ENCODE measurements around the gene CEBPB. TPM values are rescaled to one million over a fixed set of nuclear protein-coding genes. Genes with fewer than 3 reads are reported as not detected.
A peak's percentile ranks its signal among the peaks of the same experiment; 100 is the strongest.
"Not testable (repeated sequence)": the region's sequence is repeated elsewhere in the genome, so short reads cannot be mapped to it uniquely, and the experiment has no call there.

The CEBPB gene
- total RNA-seq, 2 donors from 2014 or later = 29.0 to 50.9 TPM

DNA sequence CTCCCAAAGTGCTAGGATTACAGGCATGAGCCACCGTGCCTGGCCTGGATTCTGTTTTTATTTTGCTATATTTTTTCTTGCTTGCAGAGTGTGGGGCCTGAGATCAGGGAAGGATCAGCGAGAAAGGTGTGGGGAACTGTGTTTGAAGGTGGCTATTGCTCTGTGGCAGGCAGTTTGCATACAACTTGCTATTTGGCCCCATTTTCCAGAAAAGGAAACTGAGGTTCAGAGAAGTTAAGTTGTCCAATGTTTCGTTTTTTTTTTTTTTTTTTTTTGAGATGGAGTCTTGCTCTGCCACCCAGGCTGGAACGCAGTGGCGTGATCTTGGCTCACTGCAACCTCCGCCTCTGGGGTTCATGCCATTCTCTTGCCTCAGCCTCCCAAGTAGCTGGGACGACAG is 29.1 kb upstream of the CEBPB start:
- H3K27ac Mint-ChIP-seq; H3K9me3 Mint-ChIP-seq; DNase-seq (ENCODE audit: low spot score in 2 of 2); ATAC-seq; H3K36me3 Mint-ChIP-seq: not testable (repeated sequence)

- Mint-ChIP-seq H3K9me3 (no peaks in the 10 kb centered on the region), H3K27ac (no peak overlapping the region), H3K36me3 (no peaks in the 10 kb centered on the region)
- DNase-seq (ENCODE audit: low spot score in 2 of 2) = no peak
- ATAC-seq = no peak
Measured at GRCh38 chr20:50163570-50164317, 26.9 kb upstream of the CEBPB start.

DNA sequence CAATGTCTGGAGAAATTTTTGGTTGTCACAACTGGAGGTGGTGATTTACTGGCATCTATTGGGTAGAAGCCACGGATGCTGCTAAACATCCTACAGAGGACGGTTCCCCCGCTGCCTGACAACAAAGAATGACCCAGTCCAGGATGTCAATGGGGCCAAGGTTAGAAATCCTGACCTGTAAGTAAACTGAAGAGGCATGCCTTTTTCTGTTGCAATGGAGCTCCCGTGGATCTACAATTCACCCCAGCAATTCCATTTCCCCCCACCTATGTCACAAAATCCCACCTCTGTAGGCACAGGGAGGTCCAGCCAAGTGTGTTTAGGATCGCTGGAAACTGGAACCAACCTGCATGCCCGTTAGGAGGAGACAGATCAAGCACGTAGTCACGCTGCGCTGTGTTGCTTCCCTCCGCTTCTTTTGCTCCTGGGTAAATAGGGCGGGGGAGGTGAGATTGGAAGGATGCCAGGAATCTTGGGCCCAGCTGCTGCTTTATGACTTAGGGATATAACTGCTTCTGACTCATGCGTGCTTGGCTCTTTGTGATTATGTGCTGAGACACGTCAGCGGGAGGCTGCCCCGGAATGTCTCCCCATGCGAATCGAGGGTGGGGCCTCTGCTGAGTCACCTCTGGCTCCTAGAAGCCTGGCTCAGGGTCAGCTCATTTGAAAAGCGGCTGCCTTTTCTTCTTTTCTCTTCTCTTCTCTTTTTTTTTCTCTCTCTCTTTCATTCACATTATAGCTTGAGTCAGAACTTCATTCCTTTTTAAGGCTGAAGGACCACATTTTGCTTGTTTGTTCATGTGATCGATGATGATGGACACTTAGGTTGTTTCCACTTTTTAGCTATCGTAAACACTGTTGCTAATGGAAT is 24.7 kb upstream of the CEBPB start:
- peak; percentile 75 to 87 for DNase-seq (ENCODE audit: low spot score in 2 of 2)

DNA sequence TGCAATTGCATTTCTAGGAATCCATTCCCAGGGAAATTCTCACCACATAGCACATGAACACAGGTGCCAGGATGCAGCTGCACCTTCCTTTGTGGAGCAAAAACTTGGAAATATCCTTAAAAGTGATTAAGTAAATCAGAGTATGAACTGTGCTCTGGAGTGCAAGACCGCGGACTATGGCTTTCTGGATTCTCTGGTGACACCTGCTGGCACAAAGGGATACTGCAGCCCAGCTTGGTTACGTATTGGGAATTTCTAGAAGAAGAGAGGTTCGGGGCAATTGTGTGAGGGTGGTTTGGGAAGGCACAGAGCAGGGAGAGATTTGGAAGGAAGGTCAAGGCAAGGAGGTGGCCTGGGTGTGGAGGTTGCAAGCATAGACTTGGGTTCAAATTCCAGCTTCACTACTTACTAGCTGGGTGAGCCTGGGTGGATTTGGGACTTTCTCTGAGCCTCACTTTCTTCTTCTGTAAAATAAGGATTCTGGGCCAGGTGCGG is 21.3 kb upstream of the CEBPB start:
- DNase-seq (ENCODE audit: low spot score in 2 of 2) (peak; percentile 73 to 84), ATAC-seq (peak; percentile 23 to 33)
- Mint-ChIP-seq H3K9me3 (no peaks in the 10 kb centered on the region), H3K27ac (no peak overlapping the region), H3K36me3 (no peaks in the 10 kb centered on the region)

More for the DNA sequence above, 24.7 kb upstream of the CEBPB start:
- Mint-ChIP-seq H3K27ac (peak overlapping the region; percentile 34 to 55), H3K36me3 (no peaks in the 10 kb centered on the region), H3K9me3 (no peaks in the 10 kb centered on the region)
- ATAC-seq = peak; percentile 100

- H3K9me3 Mint-ChIP-seq = no peaks in the 10 kb centered on the region
- H3K36me3 Mint-ChIP-seq = no peaks in the 10 kb centered on the region
- H3K27ac Mint-ChIP-seq = no peak overlapping the region
- ATAC-seq = no peak
- no peak for DNase-seq (ENCODE audit: low spot score in 2 of 2)
Measured at GRCh38 chr20:50170549-50171220, 19.9 kb upstream of the CEBPB start.

- Mint-ChIP-seq H3K36me3 (no peaks in the 10 kb centered on the region), H3K9me3 (no peaks in the 10 kb centered on the region), H3K27ac (no peak overlapping the region)
- peak; percentile 48 to 80 for ATAC-seq
- no peak for DNase-seq (ENCODE audit: low spot score in 2 of 2)
Measured at GRCh38 chr20:50172347-50173013, 18.1 kb upstream of the CEBPB start.

DNA sequence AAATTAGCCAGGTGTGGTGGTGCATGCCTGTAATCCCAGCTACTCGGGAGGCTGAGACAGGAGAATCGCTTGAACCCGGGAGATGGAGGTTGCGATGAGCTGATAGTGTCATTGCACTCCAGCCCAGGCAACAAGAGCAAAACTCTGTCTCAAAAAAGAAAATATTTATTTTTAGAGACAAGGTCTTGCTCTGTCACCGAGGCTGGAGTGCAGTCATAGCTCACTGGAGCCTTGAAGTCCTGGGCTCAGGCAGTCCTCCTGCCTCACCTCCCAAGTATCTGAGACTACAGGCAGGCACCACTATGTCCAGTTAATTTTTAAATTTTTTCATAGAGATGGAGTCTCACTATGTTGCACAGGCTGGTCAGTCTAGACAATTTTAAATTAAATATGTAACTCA is 16.2 kb upstream of the CEBPB start:
- no peak for DNase-seq (ENCODE audit: low spot score in 2 of 2)
- no peaks in the 10 kb centered on the region for H3K9me3 Mint-ChIP-seq
- H3K36me3 Mint-ChIP-seq = no peaks in the 10 kb centered on the region
- no peak overlapping the region for H3K27ac Mint-ChIP-seq
- ATAC-seq = no peak

DNA sequence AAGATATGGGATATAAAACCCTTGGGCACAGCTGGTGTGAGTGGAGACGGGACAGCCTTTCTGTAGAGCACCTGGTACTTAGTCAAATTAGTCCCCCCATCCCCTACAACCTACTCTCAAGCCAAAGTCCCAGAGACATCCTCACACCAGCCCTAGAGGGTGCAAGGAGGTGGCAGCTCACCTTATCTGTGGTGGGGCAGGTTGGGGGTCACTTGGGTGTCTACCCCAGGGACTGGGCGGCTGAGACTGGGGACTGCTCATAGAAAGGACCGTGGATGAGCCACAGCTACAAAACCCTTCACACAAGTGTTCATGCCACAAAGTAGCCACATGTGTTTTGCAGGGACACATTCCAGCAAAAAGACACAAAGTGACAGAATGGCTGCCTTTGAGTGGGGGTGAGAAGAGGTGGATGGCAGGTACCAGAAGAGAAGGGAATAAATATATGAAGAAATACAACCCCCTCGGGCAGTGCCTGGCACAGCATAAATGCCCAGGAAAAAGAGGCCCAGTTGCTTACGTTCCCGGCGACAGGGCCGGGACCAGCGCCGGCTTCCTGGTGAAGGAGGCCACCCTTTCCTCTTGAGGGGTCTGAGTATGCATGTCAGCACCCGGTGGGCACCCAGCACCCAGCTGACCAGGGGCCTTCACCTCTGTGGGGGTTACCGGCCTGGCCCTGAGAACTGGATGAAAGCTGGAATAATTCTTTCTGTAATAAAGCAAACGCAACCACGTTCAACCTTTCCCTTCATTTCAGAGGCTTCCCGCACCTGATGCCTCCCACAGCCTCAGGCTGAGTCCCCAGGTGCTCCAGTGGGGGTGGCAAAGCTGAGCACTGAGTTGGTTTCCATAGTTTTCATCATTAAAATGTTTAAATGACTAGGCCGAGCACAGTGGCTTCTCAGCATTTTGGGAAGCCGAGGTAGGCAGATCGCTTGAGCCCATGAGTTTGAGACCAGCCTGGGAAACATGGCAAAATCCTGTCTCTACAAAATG is 14.4 kb upstream of the CEBPB start:
- H3K9me3 Mint-ChIP-seq = no peaks in the 10 kb centered on the region
- no peak overlapping the region for H3K27ac Mint-ChIP-seq
- DNase-seq (ENCODE audit: low spot score in 2 of 2) (no peak), ATAC-seq (no peak)
- no peaks in the 10 kb centered on the region for H3K36me3 Mint-ChIP-seq

- not testable (repeated sequence) for H3K27ac Mint-ChIP-seq; ATAC-seq; H3K36me3 Mint-ChIP-seq; H3K9me3 Mint-ChIP-seq; DNase-seq (ENCODE audit: low spot score in 2 of 2)
Measured at GRCh38 chr20:50178672-50179071, 12.0 kb upstream of the CEBPB start.

GRCh38 chr20:50181344-50181743 is 9.3 kb upstream of the CEBPB start:
- no peaks in the 10 kb centered on the region for H3K9me3 Mint-ChIP-seq
- no peak overlapping the region for H3K27ac Mint-ChIP-seq
- no peak for DNase-seq (ENCODE audit: low spot score in 2 of 2)
- ATAC-seq = no peak
- no peaks in the 10 kb centered on the region for H3K36me3 Mint-ChIP-seq

DNA sequence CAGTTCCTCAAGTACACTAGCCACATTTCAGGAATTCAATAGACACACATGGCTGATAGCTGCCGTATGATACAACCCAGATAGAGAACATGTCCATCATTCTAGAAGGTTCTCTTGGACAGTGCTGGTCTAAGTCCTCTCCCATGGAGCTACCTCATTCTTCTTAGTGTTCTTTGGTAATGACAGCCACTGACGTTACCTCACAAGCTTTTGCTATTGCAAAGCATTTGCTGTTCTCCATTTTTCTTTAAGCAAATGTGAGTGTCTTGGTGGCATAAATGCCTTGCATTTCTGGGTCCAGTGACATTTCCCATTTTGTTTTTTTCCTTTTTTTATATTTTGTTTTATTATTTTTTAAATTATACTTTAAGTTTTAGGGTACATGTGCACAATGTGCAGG is 8.3 kb upstream of the CEBPB start:
- DNase-seq (ENCODE audit: low spot score in 2 of 2) (no peak), ATAC-seq (no peak)
- Mint-ChIP-seq H3K36me3 (no peaks in the 10 kb centered on the region), H3K9me3 (no peaks in the 10 kb centered on the region), H3K27ac (no peak overlapping the region)

GRCh38 chr20:50185426-50185825 is 5.2 kb upstream of the CEBPB start:
- DNase-seq (ENCODE audit: low spot score in 2 of 2) (no peak), ATAC-seq (no peak)
- Mint-ChIP-seq H3K27ac (no peak overlapping the region), H3K36me3 (no peaks in the 10 kb centered on the region), H3K9me3 (no peaks in the 10 kb centered on the region)

GRCh38 chr20:50186151-50186885 is 4.3 kb upstream of the CEBPB start:
- H3K36me3 Mint-ChIP-seq = no peaks in the 10 kb centered on the region
- peak; percentile 81 to 96 for DNase-seq (ENCODE audit: low spot score in 2 of 2)
- peak; percentile 17 to 19 for ATAC-seq
- no peak overlapping the region for H3K27ac Mint-ChIP-seq
- no peaks in the 10 kb centered on the region for H3K9me3 Mint-ChIP-seq

DNA sequence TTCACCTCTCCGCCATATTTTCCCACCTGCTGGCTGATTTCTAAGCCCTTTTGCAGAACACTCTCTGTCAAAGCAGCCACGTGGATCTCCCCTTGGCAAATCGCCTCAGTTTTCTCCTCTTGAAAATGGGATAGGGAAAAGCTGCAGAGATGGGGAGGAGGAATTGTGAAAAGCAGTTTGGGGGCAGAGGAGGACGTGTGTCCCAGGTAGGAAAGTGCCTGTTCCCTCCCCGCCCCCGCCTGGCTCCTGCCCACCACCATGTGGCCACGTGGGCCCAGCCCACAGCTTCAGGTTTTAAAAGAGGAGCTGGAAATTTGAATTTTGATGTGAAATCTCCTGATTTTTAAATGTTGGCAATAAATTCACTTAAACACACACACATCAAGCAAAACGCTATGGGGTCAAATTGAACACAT is 3.6 kb upstream of the CEBPB start:
- Mint-ChIP-seq H3K9me3 (no peaks in the 10 kb centered on the region), H3K36me3 (no peaks in the 10 kb centered on the region), H3K27ac (no peak overlapping the region)
- ATAC-seq (no peak), DNase-seq (ENCODE audit: low spot score in 2 of 2) (no peak)
